B cell (primary cell): ENCODE measurements around the gene GALNT18. TPM values are rescaled to one million over a fixed set of nuclear protein-coding genes. Genes with fewer than 3 reads are reported as not detected.

ENCODE experiments used
- ATAC-seq: fragments of 200-7000 bp; cut with Tn5 transposase; one replicate; pipeline ENCODE4 v1.10.0; 2021; ENCODE audit warnings: low read depth, mild to moderate bottlenecking, moderate number of reproducible peaks, moderate library complexity
- CTCF ChIA-PET: fragments of 350-600 bp; sonication (Branson Sonifier 250); formaldehyde crosslinking; loops from one replicate; lab custom pipeline; 2021; ENCODE audit warnings: antibody characterized with exemption, inconsistent platforms; lab: Charles Lee
- POLR2A ChIA-PET: fragments of 350-600 bp; sonication (Branson Sonifier 250); formaldehyde crosslinking; loops from one replicate; lab custom pipeline; 2021; ENCODE audit warnings: antibody characterized with exemption; lab: Charles Lee
- DNase-seq: peaks from one replicate; pipeline ENCODE4 v3.0.0; 2013
- H2AFZ ChIP-seq: 2 replicates; pipeline ENCODE4 v1.6.1; 2012; ENCODE audit warnings: mild to moderate bottlenecking, low read depth, low read length; ENCODE audit not compliant: insufficient read depth, poor library complexity, severe bottlenecking
- H3K27ac ChIP-seq, 2 donors: 1 replicate in 1 of 2; 2 replicates in 1 of 2; pipeline ENCODE4 v1.5.1; 2012 to 2013; ENCODE audit warnings: low read length in 2 of 2, mild to moderate bottlenecking in 2 of 2, moderate library complexity in 1 of 2
- H3K27me3 ChIP-seq, 4 experiments: fragments of 200-600 bp in 1 of 4; sonication (generic) in 1 of 4; replicated peaks in 1 of 4; 1 replicate in 2 of 4; 2 replicates in 2 of 4; pipeline versions ENCODE4 v1.6.1 to v1.7.0; 2013 to 2016; ENCODE audit warnings: low read length in 3 of 4, mild to moderate bottlenecking in 2 of 4, mixed read lengths in 1 of 4, moderate library complexity in 1 of 4; ENCODE audit not compliant: insufficient read depth in 4 of 4, control insufficient read depth in 3 of 4; ENCODE audit errors: control extremely low read depth in 1 of 4
- H3K36me3 ChIP-seq, 2 experiments: replicated peaks in 1 of 2; 1 replicate in 1 of 2; 2 replicates in 1 of 2; pipeline versions ENCODE4 v1.6.1 to v1.7.1; 2013; ENCODE audit warnings: low read length in 1 of 2; ENCODE audit not compliant: insufficient read depth in 2 of 2, control insufficient read depth in 1 of 2; ENCODE audit errors: control extremely low read depth in 1 of 2, extremely low read depth in 1 of 2
- H3K4me1 ChIP-seq, 2 donors: fragments of 200-600 bp in 1 of 2; sonication (generic) in 1 of 2; 1 replicate in 1 of 2; 2 replicates in 1 of 2; pipeline versions ENCODE4 v1.5.1 to v1.6.1; 2013 to 2017; ENCODE audit warnings: low read length in 2 of 2; ENCODE audit not compliant: control insufficient read depth in 2 of 2, insufficient read depth in 2 of 2
- H3K4me2 ChIP-seq: replicated peaks from 2 replicates; pipeline ENCODE3; 2012; ENCODE audit warnings: mild to moderate bottlenecking, low read depth, low read length; ENCODE audit not compliant: poor library complexity, severe bottlenecking
- H3K4me3 ChIP-seq, 5 experiments: fragments of 200-600 bp in 1 of 5; sonication (generic) in 1 of 5; 1 replicate in 3 of 5; 2 replicates in 2 of 5; pipeline versions ENCODE4 v1.5.1 to v1.7.0; 2011 to 2016; ENCODE audit warnings: low read length in 4 of 5, mild to moderate bottlenecking in 4 of 5, low read depth in 2 of 5, control low read depth in 1 of 5, moderate library complexity in 1 of 5; ENCODE audit not compliant: insufficient read depth in 1 of 5; ENCODE audit errors: control extremely low read depth in 1 of 5, extremely low read depth in 1 of 5
- H3K79me2 ChIP-seq: fragments of 200-600 bp; sonication (generic); one replicate; pipeline ENCODE4 v1.6.0; 2016; ENCODE audit warnings: low read length; ENCODE audit not compliant: control insufficient read depth, insufficient read depth
- H3K9ac ChIP-seq: fragments of 200-600 bp; sonication (generic); 2 replicates; pipeline ENCODE4 v1.6.1; 2017; ENCODE audit warnings: mild to moderate bottlenecking, low read length, moderate library complexity
- H3K9me3 ChIP-seq, 3 donors: one replicate each; pipeline versions ENCODE4 v1.6.1 to v1.7.1; 2013; ENCODE audit warnings: low read length in 2 of 3; ENCODE audit not compliant: control insufficient read depth in 2 of 3, insufficient read depth in 1 of 3; ENCODE audit errors: control extremely low read depth in 1 of 3
- H4K20me1 ChIP-seq: 2 replicates; pipeline ENCODE4 v1.6.0; 2012; ENCODE audit warnings: mild to moderate bottlenecking, low read length; ENCODE audit not compliant: insufficient read depth, control insufficient read depth, poor library complexity, severe bottlenecking
- H3K27ac Mint-ChIP-seq: one replicate; pipeline ENCODE4 v1.8.0; 2021; ENCODE audit warnings: mixed read lengths
- H3K27me3 Mint-ChIP-seq: one replicate; pipeline ENCODE4 v1.8.0; 2021; ENCODE audit warnings: mixed read lengths
- H3K4me1 Mint-ChIP-seq: one replicate; pipeline ENCODE4 v1.8.0; 2021; ENCODE audit warnings: mixed read lengths
- H3K4me3 Mint-ChIP-seq: one replicate; pipeline ENCODE4 v1.8.0; 2021; ENCODE audit warnings: mixed read lengths
- H3K9me3 Mint-ChIP-seq: one replicate; pipeline ENCODE4 v1.8.0; 2022; ENCODE audit warnings: mixed read lengths; ENCODE audit not compliant: insufficient read depth
- CTCF ChIP-seq: fragments of 200-600 bp; IDR thresholded peaks from one replicate; pipeline ENCODE4 v1.8.0; 2022; ENCODE audit warnings: antibody characterized with exemption, mild to moderate bottlenecking
- EZH2 ChIP-seq: IDR thresholded peaks from 2 replicates; pipeline ENCODE4 v1.6.1; 2012; ENCODE audit warnings: borderline replicate concordance, low read depth, mild to moderate bottlenecking, moderate library complexity, low read length; ENCODE audit not compliant: insufficient read depth, poor library complexity, severe bottlenecking
- WGBS: methylation state at CpG from one replicate; pipeline ENCODE4 v1.1.5; 2013; ENCODE audit warnings: missing lambda C conversion rate; ENCODE audit not compliant: insufficient coverage; 5-methylcytosine and 5-hydroxymethylcytosine counted together
- intact Hi-C: fragments of 100-400 bp; cut with micrococcal nuclease; formaldehyde crosslinking; loops from one replicate; pipeline ENCODE4 v1.10.0; 2022
- polyA plus RNA-seq: library from polyadenylated mRNA; depleted of rRNA; stranded (reverse); fragments of >200 nt; gene quantifications from 2 replicates; pipeline ENCODE4 v1.2.3, GENCODE V29; 2012
- total RNA-seq, 2 donors: library from RNA; stranded (reverse); fragments of 120-200 nt in 1 of 2; gene quantifications; 1 replicate in 1 of 2; 2 replicates in 1 of 2; pipeline versions ENCODE4 v1.2.3 to v1.2.4, GENCODE V29; 2013 to 2022

Gene GALNT18
- total and polyA plus RNA-seq, 2 donors (not counting 1 experiment from before 2014, with no cell fraction given) = not detected

- TF ChIP-seq CTCF (no peak), EZH2 (no peak)
- no peak overlapping the region for H2AFZ ChIP-seq
- H3K27ac Mint-ChIP-seq = no peak overlapping the region
- DNase-seq (no peak), ATAC-seq (no peak)
- H3K4me2 ChIP-seq = no peak overlapping the region
- no peak overlapping the region for H3K4me3 Mint-ChIP-seq
- intact Hi-C loops = no loop called here
- H3K4me3 ChIP-seq = no peak overlapping the region
- H3K36me3 ChIP-seq = no peaks in the 10 kb centered on the region
- H3K4me1 Mint-ChIP-seq = peaks cover 26% of the 10 kb centered on the region
- H4K20me1 ChIP-seq = no peaks in the 10 kb centered on the region
- CTCF ChIA-PET = no interaction called here
- H3K9ac ChIP-seq = no peak overlapping the region
- peaks cover 0 to 2% (median 0%) of the 10 kb centered on the region in 3 donors for H3K9me3 ChIP-seq
- H3K4me1 ChIP-seq = peaks cover 19% of the 10 kb centered on the region in 2 donors
- 100% methylated on average over 1 of the region's 2 CpGs for WGBS
- H3K27me3 Mint-ChIP-seq = peaks cover 3% of the 10 kb centered on the region
- POLR2A ChIA-PET = no interaction called here
- peaks cover 2% of the 10 kb centered on the region for H3K9me3 Mint-ChIP-seq
- H3K79me2 ChIP-seq = no peaks in the 10 kb centered on the region
- H3K27ac ChIP-seq = no peak overlapping the region
- H3K27me3 ChIP-seq = no peaks in the 10 kb centered on the region
These were observed 380.5 kb downstream of the GALNT18 start for GRCh38 chr11:11241284-11241683.

GRCh38 chr11:11239959-11240358 lies 381.8 kb downstream of the GALNT18 start:
- TF ChIP-seq EZH2 = no peak
- TF ChIP-seq CTCF = no peak
- H2AFZ ChIP-seq = no peak overlapping the region
- no peak overlapping the region for H3K4me2 ChIP-seq
- Mint-ChIP-seq H3K27me3 (peaks cover 3% of the 10 kb centered on the region), H3K4me3 (no peak overlapping the region), H3K27ac (no peak overlapping the region), H3K4me1 (peaks cover 26% of the 10 kb centered on the region), H3K9me3 (peaks cover 2% of the 10 kb centered on the region)
- no peak for DNase-seq
- ChIA-PET CTCF (no interaction called here), POLR2A (no interaction called here)
- H3K9ac ChIP-seq = no peak overlapping the region
- no peak overlapping the region for H3K27ac ChIP-seq
- H3K4me1 ChIP-seq = peaks cover 19% of the 10 kb centered on the region in 2 donors
- H4K20me1 ChIP-seq = no peaks in the 10 kb centered on the region
- H3K4me3 ChIP-seq = no peak overlapping the region
- peaks cover 0 to 2% (median 0%) of the 10 kb centered on the region in 3 donors for H3K9me3 ChIP-seq
- no peaks in the 10 kb centered on the region for H3K36me3 ChIP-seq
- no peak for ATAC-seq
- 89% methylated on average over 1 of the region's 1 CpG for WGBS
- intact Hi-C loops = no loop called here
- H3K79me2 ChIP-seq = no peaks in the 10 kb centered on the region
- H3K27me3 ChIP-seq = no peaks in the 10 kb centered on the region
